IPS-15b (cell line): ENCODE data around the gene GABRR2.

Experiments used
- H3K27me3 ChIP-seq: one replicate; pipeline ENCODE4 v1.6.1; 2013; ENCODE audit warnings: low read length; ENCODE audit not compliant: control insufficient read depth, insufficient read depth
- H3K36me3 ChIP-seq: one replicate; pipeline ENCODE4 v1.6.1; 2013; ENCODE audit warnings: low read length; ENCODE audit not compliant: control insufficient read depth, insufficient read depth
- H3K4me1 ChIP-seq: one replicate; pipeline ENCODE4 v1.6.1; 2013; ENCODE audit warnings: mild to moderate bottlenecking, low read length; ENCODE audit not compliant: control insufficient read depth, insufficient read depth
- H3K4me3 ChIP-seq: one replicate; pipeline ENCODE4 v1.5.1; 2013; ENCODE audit warnings: low read depth, low read length
- H3K9ac ChIP-seq: one replicate; pipeline ENCODE4 v1.6.1; 2013; ENCODE audit warnings: low read depth, mild to moderate bottlenecking, low read length
- H3K9me3 ChIP-seq: one replicate; pipeline ENCODE4 v1.6.1; 2013; ENCODE audit warnings: mild to moderate bottlenecking, low read length; ENCODE audit not compliant: control insufficient read depth, insufficient read depth

GABRR2 gene

DNA sequence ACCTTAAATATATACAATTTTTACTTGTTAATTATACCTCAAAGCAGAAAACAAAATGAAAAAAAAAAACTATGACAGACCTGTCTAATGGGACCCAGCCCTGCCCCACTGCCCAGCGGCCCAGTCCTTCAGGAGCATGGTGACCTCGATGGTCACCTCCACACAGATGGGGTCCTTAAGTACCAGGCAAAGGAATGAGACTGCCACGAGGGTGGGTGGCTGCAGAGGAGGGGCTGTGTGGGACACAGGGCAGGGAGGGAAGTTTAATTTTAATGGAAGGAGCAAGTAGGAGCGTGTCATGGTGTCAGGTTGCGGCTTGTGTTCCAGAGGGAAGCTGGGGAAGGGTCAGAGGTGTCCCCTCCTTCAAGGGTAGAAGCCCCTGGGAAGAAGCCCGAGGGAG is 28.6 kb downstream of the GABRR2 start:
- Histone ChIP-seq H3K9me3 (no peaks in the 10 kb centered on the region), H3K4me3 (no peak overlapping the region), H3K9ac (no peak overlapping the region), H3K4me1 (no peaks in the 10 kb centered on the region), H3K36me3 (no peaks in the 10 kb centered on the region), H3K27me3 (no peaks in the 10 kb centered on the region)

DNA sequence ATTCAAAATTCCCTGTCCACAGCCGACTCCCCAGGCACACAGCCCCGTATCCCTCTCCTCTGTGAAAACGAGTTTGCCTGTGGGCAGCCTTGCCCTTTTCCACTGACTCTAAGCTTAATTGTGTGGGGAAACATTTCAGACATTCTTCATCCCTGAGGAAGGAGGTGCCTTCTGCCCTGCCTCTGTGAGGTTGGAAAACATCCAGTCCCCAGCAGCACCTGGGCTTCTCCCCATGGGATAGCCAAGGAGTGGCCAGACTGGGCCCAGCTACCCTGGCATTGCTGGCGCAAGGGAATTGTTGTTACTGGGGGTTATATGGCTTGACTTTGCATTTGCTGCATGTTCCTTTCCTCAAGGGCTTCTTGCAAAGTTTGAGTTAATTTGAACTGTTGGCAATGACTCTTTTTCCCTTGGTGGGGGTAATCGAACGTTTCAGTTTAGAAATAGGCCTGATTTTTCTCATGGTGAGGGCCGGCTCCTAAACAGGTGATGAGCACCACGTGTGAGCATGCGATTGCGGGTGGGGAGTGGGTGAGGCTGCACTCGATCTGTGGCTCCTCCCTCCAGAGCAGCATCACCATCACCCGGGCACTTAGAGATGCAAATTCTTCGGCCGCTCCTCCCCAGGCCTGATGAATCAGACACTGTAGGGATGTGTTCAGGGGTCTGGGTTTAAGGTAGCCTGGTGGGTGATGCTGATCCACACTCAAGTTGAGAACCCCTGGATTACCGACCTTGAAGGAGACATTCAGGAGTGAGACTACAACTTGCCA is 29.9 kb downstream of the GABRR2 start:
- no peaks in the 10 kb centered on the region for H3K27me3 ChIP-seq
- no peaks in the 10 kb centered on the region for H3K4me1 ChIP-seq
- H3K36me3 ChIP-seq, result no peaks in the 10 kb centered on the region
- H3K9me3 ChIP-seq, result no peaks in the 10 kb centered on the region
- H3K4me3 ChIP-seq, result no peak overlapping the region
- H3K9ac ChIP-seq, result no peak overlapping the region

DNA sequence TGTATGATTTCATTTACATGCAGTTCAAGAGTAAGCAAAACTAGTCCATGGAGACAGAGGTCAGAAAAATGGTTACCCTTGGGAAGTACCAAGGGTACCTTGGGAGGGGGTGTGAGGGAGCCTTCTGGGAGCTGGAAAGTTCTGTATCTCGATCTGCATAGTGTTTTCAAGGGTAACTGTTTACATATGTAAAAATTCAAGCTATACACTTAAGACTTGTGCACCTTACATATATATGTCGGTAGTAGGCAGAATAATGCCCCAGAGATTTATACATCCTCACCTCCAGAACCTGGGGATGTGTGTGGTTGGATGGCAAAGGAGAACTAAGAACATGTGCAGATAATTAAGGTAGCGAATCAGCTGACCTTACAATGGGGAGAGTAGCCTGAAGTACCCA is 31.0 kb downstream of the GABRR2 start:
- no peak overlapping the region for H3K4me3 ChIP-seq
- no peaks in the 10 kb centered on the region for H3K27me3 ChIP-seq
- no peaks in the 10 kb centered on the region for H3K36me3 ChIP-seq
- no peaks in the 10 kb centered on the region for H3K4me1 ChIP-seq
- H3K9ac ChIP-seq, result no peak overlapping the region
- no peaks in the 10 kb centered on the region for H3K9me3 ChIP-seq

DNA sequence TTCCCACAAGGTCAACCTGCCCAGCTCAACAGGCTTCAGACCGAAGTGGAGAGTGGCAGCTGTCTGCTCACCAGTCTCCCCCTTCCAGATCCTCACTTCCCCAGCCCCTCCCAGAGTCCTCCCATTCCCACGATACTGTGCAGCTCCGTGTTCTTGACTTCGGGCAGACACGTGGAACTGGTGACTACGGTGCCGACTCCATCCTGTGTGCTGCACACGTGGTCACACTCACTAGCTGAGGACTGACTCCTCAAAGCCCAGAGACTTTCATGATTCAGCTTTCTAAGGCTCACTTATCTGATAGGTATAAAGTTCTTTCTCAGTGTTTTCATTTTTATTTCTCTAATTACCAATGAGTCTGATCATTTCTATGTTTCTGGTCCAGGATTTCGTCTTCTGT is 32.4 kb downstream of the GABRR2 start:
- no peak overlapping the region for H3K4me3 ChIP-seq
- H3K9me3 ChIP-seq, result no peaks in the 10 kb centered on the region
- H3K27me3 ChIP-seq, result no peaks in the 10 kb centered on the region
- no peaks in the 10 kb centered on the region for H3K36me3 ChIP-seq
- H3K9ac ChIP-seq, result no peak overlapping the region
- H3K4me1 ChIP-seq, result no peaks in the 10 kb centered on the region

DNA sequence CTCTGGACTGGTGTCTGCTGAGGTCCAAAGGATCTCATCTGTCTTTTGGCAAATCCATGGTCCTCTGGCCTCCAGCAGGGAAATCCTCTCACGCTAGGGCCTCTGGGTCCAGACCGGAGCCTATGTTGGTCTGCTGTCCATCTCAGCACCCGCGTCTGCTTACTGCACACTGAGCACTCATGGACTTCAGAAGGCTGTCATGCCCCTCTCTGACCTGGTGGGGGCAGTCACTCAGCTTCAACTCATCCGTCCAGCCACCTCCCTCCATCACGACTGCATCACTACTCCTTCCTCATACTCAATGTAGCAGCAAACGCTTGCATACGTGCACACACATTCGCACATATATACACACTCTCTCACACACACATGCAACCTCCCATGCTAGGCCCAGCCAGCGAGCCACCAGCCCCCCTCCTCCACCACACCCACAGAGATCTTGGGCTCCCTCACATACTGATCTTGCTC is 33.3 kb downstream of the GABRR2 start:
- no peaks in the 10 kb centered on the region for H3K4me1 ChIP-seq
- H3K27me3 ChIP-seq, result no peaks in the 10 kb centered on the region
- no peak overlapping the region for H3K4me3 ChIP-seq
- no peaks in the 10 kb centered on the region for H3K9me3 ChIP-seq
- no peaks in the 10 kb centered on the region for H3K36me3 ChIP-seq
- H3K9ac ChIP-seq, result no peak overlapping the region

DNA sequence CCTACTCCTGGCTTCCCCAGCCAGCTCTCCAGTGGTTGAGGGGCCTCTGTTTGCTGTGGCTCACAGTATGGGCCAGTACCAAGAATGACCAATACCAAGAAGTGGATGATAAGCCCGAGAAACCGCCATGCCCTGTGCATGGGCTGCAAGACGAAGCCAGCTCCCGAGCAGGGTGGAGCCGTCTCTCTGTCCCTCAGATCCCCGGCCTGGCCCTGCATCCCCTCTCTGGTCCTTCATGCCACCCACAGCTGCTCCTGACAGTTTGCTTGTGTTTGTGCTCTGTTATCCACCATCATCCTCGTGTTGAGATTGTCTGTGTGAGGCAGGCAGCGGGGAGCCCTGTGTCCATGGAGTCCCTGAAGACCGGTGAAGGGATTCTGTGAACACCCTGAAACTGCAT is 36.1 kb downstream of the GABRR2 start:
- H3K9ac ChIP-seq, result no peak overlapping the region
- H3K27me3 ChIP-seq, result no peaks in the 10 kb centered on the region
- H3K4me3 ChIP-seq, result no peak overlapping the region
- no peaks in the 10 kb centered on the region for H3K4me1 ChIP-seq
- H3K9me3 ChIP-seq, result no peaks in the 10 kb centered on the region
- no peaks in the 10 kb centered on the region for H3K36me3 ChIP-seq

DNA sequence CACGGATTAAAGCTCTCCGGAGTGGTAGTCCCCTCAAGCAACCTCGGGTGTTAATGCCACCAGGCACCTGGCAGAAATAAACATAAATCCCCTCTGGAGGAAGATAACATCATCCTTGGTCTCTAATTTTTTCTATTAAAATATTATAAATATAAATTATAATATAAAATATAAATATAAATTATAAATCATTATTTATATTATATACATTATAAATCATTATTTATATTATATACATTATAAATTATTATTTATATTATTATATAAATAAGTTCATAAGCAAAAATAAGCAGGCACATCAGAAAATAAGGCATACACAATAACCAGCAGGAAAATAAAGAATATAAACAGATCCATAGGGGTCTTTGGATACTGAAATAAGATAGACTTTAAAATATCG is 39.2 kb downstream of the GABRR2 start:
- H3K9me3 ChIP-seq, result no peaks in the 10 kb centered on the region
- H3K4me1 ChIP-seq, result no peaks in the 10 kb centered on the region
- no peaks in the 10 kb centered on the region for H3K27me3 ChIP-seq

DNA sequence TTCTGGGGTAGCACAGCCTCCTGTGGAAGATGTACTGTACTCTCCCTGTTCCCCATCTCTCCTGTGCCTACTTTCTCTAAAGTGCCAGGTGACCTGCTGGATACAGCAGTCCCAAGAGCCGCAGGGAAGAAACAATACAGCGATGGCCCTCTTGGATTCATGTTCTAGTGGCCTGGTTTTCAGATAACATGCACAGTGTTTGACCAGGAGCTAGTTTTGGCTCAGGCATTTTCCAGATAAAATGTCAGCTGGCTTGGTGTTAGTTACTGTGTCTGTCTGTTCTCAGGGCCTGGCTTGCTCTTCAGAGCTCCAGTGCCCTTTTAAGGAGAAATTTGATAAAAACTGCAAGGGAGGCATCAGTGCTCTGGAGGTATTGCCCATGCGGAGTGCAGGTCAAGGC is 41.3 kb downstream of the GABRR2 start:
- Histone ChIP-seq H3K4me3 (no peak overlapping the region), H3K9ac (no peak overlapping the region), H3K27me3 (no peaks in the 10 kb centered on the region), H3K4me1 (no peaks in the 10 kb centered on the region), H3K9me3 (no peaks in the 10 kb centered on the region), H3K36me3 (no peaks in the 10 kb centered on the region)

More for the DNA sequence above, 39.2 kb downstream of the GABRR2 start:
- Histone ChIP-seq H3K36me3 (no peaks in the 10 kb centered on the region), H3K4me3 (no peak overlapping the region), H3K9ac (no peak overlapping the region)

DNA sequence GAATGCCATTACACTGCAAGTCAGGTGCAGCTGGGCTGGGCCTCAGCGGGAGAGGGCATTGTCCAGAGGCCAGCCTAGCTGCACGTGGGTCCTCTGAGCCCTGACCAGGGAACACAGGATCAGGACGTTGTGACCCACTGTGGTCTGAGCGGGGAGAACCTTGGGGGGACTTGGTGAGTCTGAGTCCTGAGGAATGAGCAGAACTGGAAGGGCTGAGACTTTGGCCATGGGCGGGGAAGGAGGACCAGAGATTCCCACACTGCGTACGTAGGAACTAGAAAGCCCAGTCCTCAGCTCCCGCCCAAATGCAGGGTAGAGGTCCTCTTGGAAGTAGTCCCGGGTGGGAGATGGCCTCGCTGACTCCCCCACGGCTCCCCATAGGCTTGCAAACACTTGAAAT is 42.5 kb downstream of the GABRR2 start:
- H3K4me1 ChIP-seq, result no peaks in the 10 kb centered on the region
- no peak overlapping the region for H3K4me3 ChIP-seq
- no peak overlapping the region for H3K9ac ChIP-seq
- H3K36me3 ChIP-seq, result no peaks in the 10 kb centered on the region
- no peaks in the 10 kb centered on the region for H3K27me3 ChIP-seq
- no peaks in the 10 kb centered on the region for H3K9me3 ChIP-seq

DNA sequence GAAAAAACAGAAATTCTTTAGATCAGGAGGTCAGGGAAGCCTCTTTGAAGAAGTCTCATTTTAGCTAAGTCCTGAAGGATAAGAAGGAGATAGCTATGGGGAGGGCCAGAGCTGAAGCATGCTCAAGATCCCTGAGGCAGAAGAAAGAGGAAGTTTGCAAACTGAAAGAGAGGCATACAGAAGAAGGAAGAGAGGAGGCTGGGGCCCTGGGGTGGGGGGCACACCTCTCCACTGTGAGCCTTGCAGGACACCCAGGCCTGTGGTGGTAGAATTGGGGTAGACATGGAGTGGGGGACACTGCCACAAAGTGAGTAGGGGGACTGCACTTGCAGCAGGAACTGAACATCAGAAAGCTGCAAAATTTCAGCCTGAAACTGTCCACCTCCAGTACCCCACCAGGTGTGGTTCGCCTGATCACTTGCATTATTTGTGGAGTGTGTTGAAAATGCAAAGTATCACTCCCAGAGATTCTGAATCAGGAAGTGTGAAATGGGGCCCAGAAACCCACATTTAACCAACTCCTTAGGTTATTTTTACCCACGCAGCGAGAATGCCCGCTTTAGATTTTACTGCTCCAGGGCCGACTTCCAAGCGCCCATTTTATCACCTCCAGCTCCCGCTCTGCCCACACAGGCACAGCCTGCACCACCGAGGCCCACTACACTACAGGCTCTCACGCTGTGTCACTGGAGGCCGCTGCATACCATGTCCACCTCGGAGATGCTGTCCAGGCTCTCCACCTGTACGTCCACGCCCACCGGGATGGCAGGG is 44.0 kb downstream of the GABRR2 start:
- Histone ChIP-seq H3K36me3 (no peaks in the 10 kb centered on the region), H3K9me3 (no peaks in the 10 kb centered on the region), H3K4me3 (no peak overlapping the region), H3K4me1 (no peaks in the 10 kb centered on the region), H3K27me3 (no peaks in the 10 kb centered on the region), H3K9ac (no peak overlapping the region)

DNA sequence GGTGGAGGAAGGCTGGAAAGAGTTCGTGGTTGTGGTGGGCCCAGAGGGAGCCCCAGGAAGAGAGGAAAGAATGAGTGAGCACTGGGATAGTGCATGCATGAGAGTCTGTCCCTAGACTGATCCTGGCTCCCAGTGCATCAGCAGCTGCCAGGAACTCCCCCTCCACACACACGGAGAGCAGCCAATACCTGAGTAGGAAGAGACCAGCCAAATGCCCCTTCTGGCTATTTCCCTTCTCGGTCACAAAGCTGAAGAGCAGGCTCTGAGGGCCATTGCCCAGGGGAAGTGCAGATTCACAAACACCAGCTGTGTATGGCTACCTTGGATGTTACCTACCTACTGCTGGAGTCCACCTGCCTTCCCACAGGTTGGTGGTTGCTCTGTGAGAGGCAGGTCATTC is 45.1 kb downstream of the GABRR2 start:
- Histone ChIP-seq H3K9ac (no peak overlapping the region), H3K9me3 (no peaks in the 10 kb centered on the region), H3K27me3 (no peaks in the 10 kb centered on the region), H3K4me1 (no peaks in the 10 kb centered on the region), H3K36me3 (no peaks in the 10 kb centered on the region), H3K4me3 (no peak overlapping the region)

DNA sequence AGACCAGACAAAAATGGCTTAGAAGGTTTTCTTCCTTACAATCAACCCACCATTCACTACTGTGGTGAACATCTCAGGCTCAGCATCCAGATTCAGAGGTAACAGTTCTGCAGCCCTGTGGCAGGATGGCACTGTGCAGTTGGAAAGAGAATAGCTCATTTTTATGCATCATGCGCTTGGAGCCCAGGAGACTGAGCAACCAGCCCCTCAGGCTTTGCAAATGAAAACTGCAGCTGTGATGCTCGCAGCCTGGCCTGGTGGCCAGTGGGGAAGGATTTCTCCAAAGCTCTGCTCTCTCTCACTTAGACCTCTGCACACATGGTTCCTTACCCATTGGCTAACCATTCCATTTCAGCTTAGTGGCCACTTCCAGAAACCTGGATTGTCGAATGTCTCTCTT is 45.8 kb downstream of the GABRR2 start:
- Histone ChIP-seq H3K27me3 (no peaks in the 10 kb centered on the region), H3K4me1 (no peaks in the 10 kb centered on the region), H3K9me3 (no peaks in the 10 kb centered on the region), H3K4me3 (no peak overlapping the region), H3K9ac (no peak overlapping the region), H3K36me3 (no peaks in the 10 kb centered on the region)
